Upper lobe of left lung (tissue), 6 donors: ENCODE data around the gene TMEM108. TPM values are rescaled to one million over a fixed set of nuclear protein-coding genes. Genes with fewer than 3 reads are reported as not detected.

ENCODE experiments used
- ATAC-seq, 2 donors: fragments of 200-7000 bp; cut with Tn5 transposase; one replicate each; pipeline ENCODE4 v1.9.1; 2022; ENCODE audit warnings: mild to moderate bottlenecking in 2 of 2, moderate library complexity in 2 of 2; ENCODE audit not compliant: low FRiP score in 2 of 2
- DNase-seq, 2 donors: peaks; one replicate each; pipeline ENCODE4 v3.0.0-alpha.2; 2019 to 2020
- H3K27ac ChIP-seq, 4 donors: fragments of 200-600 bp; sonication (generic); one replicate each; pipeline ENCODE4 v1.5.1; 2016 to 2019
- H3K27me3 ChIP-seq, 4 donors: fragments of 200-600 bp; sonication (generic); one replicate each; pipeline ENCODE4 v1.5.1; 2017 to 2019
- H3K36me3 ChIP-seq, 4 donors: fragments of 200-600 bp; sonication (generic); one replicate each; pipeline ENCODE4 v1.5.1; 2016 to 2019
- H3K4me1 ChIP-seq, 4 donors: fragments of 200-600 bp; sonication (generic); one replicate each; pipeline ENCODE4 v1.5.1; 2018 to 2019
- H3K4me3 ChIP-seq, 4 donors: fragments of 200-600 bp; sonication (generic); one replicate each; pipeline ENCODE4 v1.5.1; 2017 to 2019; ENCODE audit warnings: mild to moderate bottlenecking in 2 of 4, moderate library complexity in 1 of 4
- H3K9me3 ChIP-seq, 4 donors: fragments of 200-600 bp; sonication (generic); one replicate each; pipeline ENCODE4 v1.5.1; 2018 to 2019
- EP300 ChIP-seq, 4 donors: sonication (generic); formaldehyde crosslinking; IDR thresholded peaks; one replicate each; pipeline ENCODE4 v1.5.1; 2017; ENCODE audit warnings: antibody characterized with exemption in 4 of 4, control low read depth in 2 of 4
- POLR2A ChIP-seq, 4 donors: fragments of 450-650 bp; IDR thresholded peaks; one replicate each; pipeline ENCODE4 v1.5.1; 2016 to 2017; ENCODE audit warnings: antibody characterized with exemption in 4 of 4, mild to moderate bottlenecking in 2 of 4
- POLR2AphosphoS5 ChIP-seq, 2 donors: sonication (generic); formaldehyde crosslinking; IDR thresholded peaks; one replicate each; pipeline ENCODE4 v1.5.1; 2017; ENCODE audit warnings: antibody characterized with exemption in 2 of 2
- WGBS, 2 donors: methylation state at CpG; one replicate each; pipeline ENCODE4 v1.1.5; 2017 to 2018; 5-methylcytosine and 5-hydroxymethylcytosine counted together
- total RNA-seq, 6 donors: library from RNA; depleted of rRNA in 4 of 6; stranded (reverse); fragments of >200 nt in 4 of 6; gene quantifications; one replicate each; pipeline versions ENCODE4 v1.1.0 to v1.2.1, GENCODE V29; 2016 to 2021
- TF ChIP-seq, protein P1 (sequence below), 6 experiments: fragments of 450-650 bp in 4 of 6; fragments of 200-600 bp in 2 of 6; sonication (generic) in 2 of 6; IDR thresholded peaks; one replicate each; pipeline ENCODE4 v1.5.1; 2016 to 2019; ENCODE audit warnings: antibody characterized with exemption in 6 of 6
- donor health status: DM: no; HTN: no; CAD: no; lungs with moderate emphysema.
- donor health status: DM: no; HTN: yes; CAD: no; lungs with severe emphysema.

Gene TMEM108
- total RNA-seq, 6 donors from 2014 or later: 3.1 to 13.0 (median 7.9) TPM

DNA sequence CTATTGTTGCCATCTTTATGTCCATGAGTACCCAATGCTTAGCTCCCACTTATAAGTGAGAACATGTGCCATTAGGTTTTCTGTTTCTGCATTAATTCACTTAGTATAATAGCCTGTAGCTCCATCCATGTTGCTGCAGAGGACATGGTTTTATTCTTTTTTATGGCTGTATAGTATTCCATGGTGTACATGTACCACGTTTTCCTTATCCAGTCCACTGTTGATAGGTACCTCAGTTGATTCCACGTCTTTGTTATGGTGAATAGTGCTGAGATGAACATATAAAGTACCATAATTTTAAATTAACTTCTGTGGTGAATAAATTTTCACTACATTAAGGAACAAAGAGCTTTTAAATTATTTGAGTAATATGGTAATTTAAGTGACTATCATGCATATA lies 211.3 kb downstream of the TMEM108 start:
- no peaks in the 10 kb centered on the region for H3K27me3 ChIP-seq
- ATAC-seq (no peak), DNase-seq (no peak)
- H3K9me3 ChIP-seq: no peaks in the 10 kb centered on the region
- H3K27ac ChIP-seq: no peak overlapping the region
- H3K4me3 ChIP-seq: no peak overlapping the region
- no peaks in the 10 kb centered on the region for H3K36me3 ChIP-seq
- TF ChIP-seq EP300 (IDR thresholded peaks at IDR 0.05) (no peak), POLR2AphosphoS5 (IDR thresholded peaks at IDR 0.05) (no peak), POLR2A (IDR thresholded peaks at IDR 0.05) (no peak)
- TF ChIP-seq, protein P1, sequence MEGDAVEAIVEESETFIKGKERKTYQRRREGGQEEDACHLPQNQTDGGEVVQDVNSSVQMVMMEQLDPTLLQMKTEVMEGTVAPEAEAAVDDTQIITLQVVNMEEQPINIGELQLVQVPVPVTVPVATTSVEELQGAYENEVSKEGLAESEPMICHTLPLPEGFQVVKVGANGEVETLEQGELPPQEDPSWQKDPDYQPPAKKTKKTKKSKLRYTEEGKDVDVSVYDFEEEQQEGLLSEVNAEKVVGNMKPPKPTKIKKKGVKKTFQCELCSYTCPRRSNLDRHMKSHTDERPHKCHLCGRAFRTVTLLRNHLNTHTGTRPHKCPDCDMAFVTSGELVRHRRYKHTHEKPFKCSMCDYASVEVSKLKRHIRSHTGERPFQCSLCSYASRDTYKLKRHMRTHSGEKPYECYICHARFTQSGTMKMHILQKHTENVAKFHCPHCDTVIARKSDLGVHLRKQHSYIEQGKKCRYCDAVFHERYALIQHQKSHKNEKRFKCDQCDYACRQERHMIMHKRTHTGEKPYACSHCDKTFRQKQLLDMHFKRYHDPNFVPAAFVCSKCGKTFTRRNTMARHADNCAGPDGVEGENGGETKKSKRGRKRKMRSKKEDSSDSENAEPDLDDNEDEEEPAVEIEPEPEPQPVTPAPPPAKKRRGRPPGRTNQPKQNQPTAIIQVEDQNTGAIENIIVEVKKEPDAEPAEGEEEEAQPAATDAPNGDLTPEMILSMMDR (IDR thresholded peaks at IDR 0.05): no peak
- peaks cover 0 to 4% (median 2%) of the 10 kb centered on the region in 4 donors for H3K4me1 ChIP-seq
- 71 to 84% methylated on average over 2 of the region's 2 CpGs for WGBS, 2 donors

DNA sequence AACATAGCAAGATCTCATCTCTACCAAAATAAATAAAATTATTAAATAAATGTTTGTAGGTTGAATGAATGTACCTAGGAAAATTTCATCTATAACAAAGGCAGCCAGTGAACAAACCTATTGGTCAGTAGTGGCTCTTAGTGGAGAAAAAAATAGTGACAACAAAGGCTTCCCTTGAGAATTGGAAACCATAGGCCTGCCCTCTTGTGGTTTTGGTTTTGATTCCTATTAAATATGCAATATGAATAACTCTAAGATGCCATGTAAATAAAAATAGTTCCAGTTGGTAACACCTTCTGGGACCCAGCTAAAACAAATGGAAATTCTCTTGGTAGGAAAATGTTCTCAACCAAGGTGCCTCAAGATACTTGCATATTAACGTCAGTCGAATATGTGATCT lies 216.0 kb downstream of the TMEM108 start:
- H3K4me1 ChIP-seq: no peaks in the 10 kb centered on the region
- no peaks in the 10 kb centered on the region for H3K9me3 ChIP-seq
- ATAC-seq (no peak), DNase-seq (no peak)
- H3K27ac ChIP-seq: no peak overlapping the region
- TF ChIP-seq, protein P1 (IDR thresholded peaks at IDR 0.05): no peak
- TF ChIP-seq POLR2A (IDR thresholded peaks at IDR 0.05) (no peak), POLR2AphosphoS5 (IDR thresholded peaks at IDR 0.05) (no peak), EP300 (IDR thresholded peaks at IDR 0.05) (no peak)
- H3K36me3 ChIP-seq: no peaks in the 10 kb centered on the region
- no peak overlapping the region for H3K4me3 ChIP-seq
- 98 to 99% methylated on average over 2 of the region's 2 CpGs for WGBS, 2 donors
- no peaks in the 10 kb centered on the region for H3K27me3 ChIP-seq

DNA sequence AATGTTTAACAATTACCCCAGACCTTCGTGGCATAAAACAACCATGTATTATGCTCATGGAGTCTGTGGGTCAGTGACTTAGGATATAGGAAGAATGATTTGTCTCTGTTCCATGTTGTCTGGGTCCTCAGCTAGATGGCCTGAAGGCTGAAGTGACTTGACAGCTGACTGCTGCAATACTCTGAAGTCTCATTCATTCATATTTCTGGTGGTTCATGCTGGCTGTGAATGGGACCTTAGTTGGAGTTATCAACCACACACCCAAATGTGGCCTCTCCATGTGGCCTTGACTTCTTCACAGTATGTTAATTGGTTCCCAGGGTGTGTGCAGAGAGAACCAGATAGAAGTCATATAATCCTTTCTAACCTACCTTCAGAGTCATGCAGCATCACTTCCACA lies 216.5 kb downstream of the TMEM108 start:
- Histone ChIP-seq H3K4me3 (no peak overlapping the region), H3K27me3 (no peaks in the 10 kb centered on the region), H3K4me1 (no peaks in the 10 kb centered on the region), H3K9me3 (no peaks in the 10 kb centered on the region), H3K27ac (no peak overlapping the region), H3K36me3 (no peaks in the 10 kb centered on the region)
- no peak for ATAC-seq
- TF ChIP-seq POLR2AphosphoS5 (IDR thresholded peaks at IDR 0.05): no peak
- TF ChIP-seq EP300 (IDR thresholded peaks at IDR 0.05): no peak
- 89 to 96% methylated on average over 1 of the region's 1 CpG for WGBS, 2 donors
- no peak for DNase-seq

DNA sequence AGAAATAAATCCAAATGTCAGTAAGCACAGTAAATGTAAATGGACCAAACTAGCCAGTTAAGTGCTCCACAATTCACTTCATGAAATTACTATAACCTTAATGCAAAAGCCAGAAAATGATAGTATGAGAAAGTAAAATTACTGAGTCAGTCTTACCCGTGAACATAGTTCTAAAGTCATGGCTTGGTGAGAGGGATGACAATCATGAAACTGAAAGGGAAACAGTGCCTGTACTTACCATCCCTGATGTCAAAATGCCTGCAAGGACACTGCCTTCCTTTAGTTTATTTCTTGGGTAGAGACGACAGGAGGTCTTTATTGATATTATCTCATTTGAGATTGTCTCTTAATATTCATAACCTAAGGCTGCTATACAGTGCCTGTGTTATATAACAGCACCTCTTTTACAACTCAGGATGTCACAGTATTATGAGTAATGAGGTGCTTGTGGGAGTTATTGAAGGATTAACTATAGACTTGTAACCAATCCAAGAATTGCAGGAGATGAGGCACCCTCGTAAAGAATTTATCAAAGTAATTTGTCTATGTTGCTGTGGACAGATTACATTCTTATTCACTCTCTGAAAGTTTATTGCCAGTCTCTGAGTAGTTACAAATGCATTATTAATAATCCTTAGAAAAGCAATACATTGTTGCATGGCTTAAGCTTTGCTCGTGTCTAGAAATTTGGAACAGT lies 218.7 kb downstream of the TMEM108 start:
- H3K9me3 ChIP-seq: no peaks in the 10 kb centered on the region
- H3K36me3 ChIP-seq: no peaks in the 10 kb centered on the region
- H3K4me3 ChIP-seq: no peak overlapping the region
- no peak for TF ChIP-seq POLR2A (IDR thresholded peaks at IDR 0.05)
- no peak for TF ChIP-seq EP300 (IDR thresholded peaks at IDR 0.05)
- TF ChIP-seq POLR2AphosphoS5 (IDR thresholded peaks at IDR 0.05): no peak
- TF ChIP-seq, protein P1 (IDR thresholded peaks at IDR 0.05): no peak
- H3K27me3 ChIP-seq: no peaks in the 10 kb centered on the region
- H3K27ac ChIP-seq: no peak overlapping the region
- no peak for ATAC-seq
- no peak for DNase-seq
- WGBS, 2 donors: 57% methylated on average over 4 of the region's 4 CpGs
- H3K4me1 ChIP-seq: no peaks in the 10 kb centered on the region

DNA sequence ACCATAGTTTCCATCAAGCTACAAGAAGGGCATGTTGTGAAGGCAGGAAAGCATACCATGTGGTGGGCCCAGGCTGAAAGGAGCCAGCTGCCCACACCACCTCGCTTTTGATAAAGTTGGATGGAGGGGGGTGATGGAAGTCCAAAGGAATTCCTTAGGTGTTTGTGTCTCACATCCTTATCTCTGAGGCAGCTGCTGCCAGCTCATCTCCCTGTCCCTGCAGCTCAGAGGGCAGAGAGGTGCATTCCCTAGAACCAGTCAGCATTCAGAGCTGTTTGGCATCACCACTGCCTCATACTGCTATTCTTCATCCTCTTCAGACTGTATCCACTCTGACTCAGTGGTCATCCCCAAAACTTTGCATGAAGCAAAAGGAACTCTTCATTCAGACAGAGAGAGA lies 220.2 kb downstream of the TMEM108 start:
- Histone ChIP-seq H3K4me3 (no peak overlapping the region), H3K4me1 (no peaks in the 10 kb centered on the region), H3K9me3 (no peaks in the 10 kb centered on the region), H3K36me3 (no peaks in the 10 kb centered on the region), H3K27me3 (no peaks in the 10 kb centered on the region), H3K27ac (no peak overlapping the region)
- TF ChIP-seq, protein P1 (IDR thresholded peaks at IDR 0.05): no peak
- TF ChIP-seq EP300 (IDR thresholded peaks at IDR 0.05): no peak
- no peak for TF ChIP-seq POLR2AphosphoS5 (IDR thresholded peaks at IDR 0.05)
- no peak for TF ChIP-seq POLR2A (IDR thresholded peaks at IDR 0.05)
- ATAC-seq: no peak
- DNase-seq: no peak
- WGBS, 2 donors: 79 to 92% methylated on average over 1 of the region's 1 CpG
